Loucy (cell line): ENCODE data around the gene DES.

Experiments used
- H2AFZ ChIP-seq: fragments of 200-600 bp; sonication (generic); 2 replicates; pipeline ENCODE4 v1.6.0; 2016; ENCODE audit warnings: antibody characterized with exemption, mild to moderate bottlenecking, low read length, moderate library complexity
- H3F3A ChIP-seq: fragments of 200-600 bp; 2 replicates; pipeline ENCODE4 v1.6.0; 2016; ENCODE audit warnings: antibody characterized with exemption, low read depth, mild to moderate bottlenecking
- H3K27me3 ChIP-seq: fragments of 200-600 bp; sonication (generic); 2 replicates; pipeline ENCODE4 v1.6.1; 2014; ENCODE audit warnings: low read length, mild to moderate bottlenecking; ENCODE audit not compliant: insufficient read depth, poor library complexity, severe bottlenecking
- H3K36me3 ChIP-seq: fragments of 200-600 bp; sonication (generic); 2 replicates; pipeline ENCODE4 v1.6.1; 2016; ENCODE audit warnings: low read length; ENCODE audit not compliant: insufficient read depth
- H3K4me1 ChIP-seq: fragments of 200-600 bp; sonication (generic); 2 replicates; pipeline ENCODE4 v1.5.1; 2014; ENCODE audit warnings: low read length, mild to moderate bottlenecking; ENCODE audit not compliant: insufficient read depth, poor library complexity, severe bottlenecking
- H3K4me2 ChIP-seq: fragments of 200-600 bp; sonication (generic); 2 replicates; pipeline ENCODE4 v1.6.0; 2014; ENCODE audit warnings: antibody characterized with exemption, low read length, low read depth, mild to moderate bottlenecking; ENCODE audit not compliant: poor library complexity, severe bottlenecking
- H3K4me3 ChIP-seq: fragments of 200-600 bp; sonication (generic); 2 replicates; pipeline ENCODE4 v1.5.1; 2014; ENCODE audit warnings: low read length, mild to moderate bottlenecking, mixed read lengths; ENCODE audit not compliant: poor library complexity, severe bottlenecking
- H3K79me2 ChIP-seq: fragments of 200-600 bp; sonication (generic); 2 replicates; pipeline ENCODE4 v1.6.1; 2014; ENCODE audit warnings: low read length; ENCODE audit not compliant: insufficient read depth
- H3K9ac ChIP-seq: fragments of 200-600 bp; sonication (generic); 2 replicates; pipeline ENCODE4 v1.6.0; 2014; ENCODE audit warnings: mild to moderate bottlenecking, low read depth, low read length, moderate library complexity; ENCODE audit not compliant: poor library complexity, severe bottlenecking
- H3K9me2 ChIP-seq: fragments of 200-600 bp; sonication (generic); replicated peaks from 2 replicates; pipeline ENCODE4 v1.6.1; 2016; ENCODE audit warnings: low read depth, low read length, mixed read lengths
- H3K9me3 ChIP-seq: fragments of 200-600 bp; sonication (generic); 2 replicates; pipeline ENCODE4 v1.6.1; 2014; ENCODE audit warnings: mild to moderate bottlenecking, antibody characterized with exemption, low read length, low read depth; ENCODE audit not compliant: insufficient read depth
- H4K20me1 ChIP-seq: fragments of 200-600 bp; sonication (generic); 2 replicates; pipeline ENCODE4 v1.6.0; 2014; ENCODE audit warnings: antibody characterized with exemption, low read length, mild to moderate bottlenecking; ENCODE audit not compliant: insufficient read depth, poor library complexity, severe bottlenecking
- CTCF ChIP-seq: fragments of 200-600 bp; sonication (generic); conservative IDR thresholded peaks from 2 replicates; pipeline ENCODE4 v1.5.1; 2014; ENCODE audit warnings: mild to moderate bottlenecking, antibody characterized with exemption, low read length
- EZH2phosphoT487 ChIP-seq: fragments of 200-600 bp; IDR thresholded peaks from 2 replicates; pipeline ENCODE4 v1.6.1; 2018; ENCODE audit warnings: antibody characterized with exemption, mild to moderate bottlenecking, moderate library complexity, borderline replicate concordance

DES gene

GRCh38 chr2:219436491-219436890, 18.3 kb downstream of the DES start:
- Histone ChIP-seq H3K4me3 (no peak overlapping the region), H3K27me3 (no peaks in the 10 kb centered on the region)

GRCh38 chr2:219437141-219437540, 19.0 kb downstream of the DES start:
- H3K9me2 ChIP-seq: no peaks in the 10 kb centered on the region
- H3K4me2 ChIP-seq: no peak overlapping the region
- no peaks in the 10 kb centered on the region for H4K20me1 ChIP-seq
- TF ChIP-seq EZH2phosphoT487 (no peak), CTCF (no peak)
- H3K36me3 ChIP-seq: no peaks in the 10 kb centered on the region
- no peak overlapping the region for H3K9ac ChIP-seq
- H3K27me3 ChIP-seq: no peaks in the 10 kb centered on the region
- H3K4me1 ChIP-seq: no peaks in the 10 kb centered on the region
- H3K4me3 ChIP-seq: no peak overlapping the region
- no peaks in the 10 kb centered on the region for H3K79me2 ChIP-seq
- H2AFZ ChIP-seq: no peak overlapping the region
- no peaks in the 10 kb centered on the region for H3F3A ChIP-seq
- no peaks in the 10 kb centered on the region for H3K9me3 ChIP-seq

More at GRCh38 chr2:219436491-219436890, 18.3 kb downstream of the DES start:
- Histone ChIP-seq H3K36me3 (no peaks in the 10 kb centered on the region), H3F3A (no peaks in the 10 kb centered on the region), H3K79me2 (no peaks in the 10 kb centered on the region), H4K20me1 (no peaks in the 10 kb centered on the region), H3K9ac (no peak overlapping the region), H3K9me3 (no peaks in the 10 kb centered on the region), H2AFZ (no peak overlapping the region), H3K4me1 (no peaks in the 10 kb centered on the region), H3K4me2 (no peak overlapping the region), H3K9me2 (no peaks in the 10 kb centered on the region)
- TF ChIP-seq EZH2phosphoT487: no peak
- no peak for TF ChIP-seq CTCF

- H3K4me3 ChIP-seq: no peak overlapping the region
- no peaks in the 10 kb centered on the region for H4K20me1 ChIP-seq
- H3K4me1 ChIP-seq: no peaks in the 10 kb centered on the region
- no peaks in the 10 kb centered on the region for H3K9me3 ChIP-seq
- H3K9me2 ChIP-seq: no peaks in the 10 kb centered on the region
- H3K27me3 ChIP-seq: no peaks in the 10 kb centered on the region
- H3K79me2 ChIP-seq: no peaks in the 10 kb centered on the region
- H3K4me2 ChIP-seq: no peak overlapping the region
- H2AFZ ChIP-seq: no peak overlapping the region
- no peaks in the 10 kb centered on the region for H3K36me3 ChIP-seq
- no peak overlapping the region for H3K9ac ChIP-seq
- no peaks in the 10 kb centered on the region for H3F3A ChIP-seq
- TF ChIP-seq EZH2phosphoT487: no peak
- TF ChIP-seq CTCF: no peak
Measured at GRCh38 chr2:219437690-219438206, 19.6 kb downstream of the DES start.
